ENCODE results near the gene KCNMB2.

DNA sequence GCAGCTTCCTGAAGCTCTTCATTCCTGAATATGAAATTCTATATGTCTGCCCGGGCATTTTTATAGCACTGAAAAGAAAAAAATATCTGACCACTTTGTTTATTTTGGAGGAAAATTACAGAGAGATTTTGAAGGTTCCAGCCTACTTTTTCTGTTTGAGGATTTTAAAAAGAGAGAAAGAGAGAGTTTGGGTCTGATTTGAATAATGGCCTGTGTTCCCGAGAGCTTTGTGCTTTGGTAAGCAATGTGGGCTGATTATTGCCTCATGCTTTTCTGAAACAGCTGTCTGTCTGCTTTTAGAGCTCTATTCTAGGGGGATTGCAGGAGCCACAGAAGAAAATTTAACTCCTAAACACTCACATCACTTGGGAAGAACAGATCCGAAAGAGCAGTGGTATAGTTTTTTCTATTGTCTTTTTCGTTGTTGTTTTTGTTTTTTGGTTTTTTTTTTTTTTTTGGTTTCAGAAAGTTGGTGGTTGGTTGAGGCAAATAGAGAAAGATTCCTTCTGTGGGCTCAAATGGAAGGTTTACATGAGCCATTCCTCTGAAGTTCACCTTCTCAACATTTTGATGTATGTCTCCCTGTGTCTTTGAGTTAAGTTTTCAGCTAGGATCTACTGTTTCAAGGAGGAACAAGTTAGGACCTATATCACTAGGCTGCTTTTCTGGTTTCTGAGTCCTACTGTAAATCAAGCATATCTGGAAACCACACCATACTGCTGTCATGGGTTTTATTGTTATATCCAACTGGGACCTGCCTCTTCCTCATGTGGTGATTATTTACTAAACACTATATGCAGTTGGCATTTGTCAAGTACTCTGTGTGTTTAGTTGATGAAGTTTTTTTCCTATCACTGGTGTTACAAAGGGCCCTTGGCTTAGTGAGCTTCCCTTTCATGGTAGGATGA lies 178.9 kb downstream of the KCNMB2 start:
- TF ChIP-seq POLR2A (IDR thresholded peaks at IDR 0.05) = no peak
- TF ChIP-seq, protein P1, sequence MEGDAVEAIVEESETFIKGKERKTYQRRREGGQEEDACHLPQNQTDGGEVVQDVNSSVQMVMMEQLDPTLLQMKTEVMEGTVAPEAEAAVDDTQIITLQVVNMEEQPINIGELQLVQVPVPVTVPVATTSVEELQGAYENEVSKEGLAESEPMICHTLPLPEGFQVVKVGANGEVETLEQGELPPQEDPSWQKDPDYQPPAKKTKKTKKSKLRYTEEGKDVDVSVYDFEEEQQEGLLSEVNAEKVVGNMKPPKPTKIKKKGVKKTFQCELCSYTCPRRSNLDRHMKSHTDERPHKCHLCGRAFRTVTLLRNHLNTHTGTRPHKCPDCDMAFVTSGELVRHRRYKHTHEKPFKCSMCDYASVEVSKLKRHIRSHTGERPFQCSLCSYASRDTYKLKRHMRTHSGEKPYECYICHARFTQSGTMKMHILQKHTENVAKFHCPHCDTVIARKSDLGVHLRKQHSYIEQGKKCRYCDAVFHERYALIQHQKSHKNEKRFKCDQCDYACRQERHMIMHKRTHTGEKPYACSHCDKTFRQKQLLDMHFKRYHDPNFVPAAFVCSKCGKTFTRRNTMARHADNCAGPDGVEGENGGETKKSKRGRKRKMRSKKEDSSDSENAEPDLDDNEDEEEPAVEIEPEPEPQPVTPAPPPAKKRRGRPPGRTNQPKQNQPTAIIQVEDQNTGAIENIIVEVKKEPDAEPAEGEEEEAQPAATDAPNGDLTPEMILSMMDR (IDR thresholded peaks at IDR 0.05) = no peak
